Stimulated activated CD8-positive, alpha-beta memory T cell treated with anti-CD3 and anti-CD28 coated beads, Interleukin-7, amount 100 ng/mL, for 24 hours (primary cell): ENCODE results near the gene ATF7IP.
"Not testable (repeated sequence)": the region's sequence is repeated elsewhere in the genome, so short reads cannot be mapped to it uniquely, and the experiment has no call there.

Experiments used
- DNase-seq: peaks from one replicate; pipeline ENCODE4 v3.0.0-alpha.2; 2020; ENCODE audit warnings: low read depth

The ATF7IP gene, protein sequence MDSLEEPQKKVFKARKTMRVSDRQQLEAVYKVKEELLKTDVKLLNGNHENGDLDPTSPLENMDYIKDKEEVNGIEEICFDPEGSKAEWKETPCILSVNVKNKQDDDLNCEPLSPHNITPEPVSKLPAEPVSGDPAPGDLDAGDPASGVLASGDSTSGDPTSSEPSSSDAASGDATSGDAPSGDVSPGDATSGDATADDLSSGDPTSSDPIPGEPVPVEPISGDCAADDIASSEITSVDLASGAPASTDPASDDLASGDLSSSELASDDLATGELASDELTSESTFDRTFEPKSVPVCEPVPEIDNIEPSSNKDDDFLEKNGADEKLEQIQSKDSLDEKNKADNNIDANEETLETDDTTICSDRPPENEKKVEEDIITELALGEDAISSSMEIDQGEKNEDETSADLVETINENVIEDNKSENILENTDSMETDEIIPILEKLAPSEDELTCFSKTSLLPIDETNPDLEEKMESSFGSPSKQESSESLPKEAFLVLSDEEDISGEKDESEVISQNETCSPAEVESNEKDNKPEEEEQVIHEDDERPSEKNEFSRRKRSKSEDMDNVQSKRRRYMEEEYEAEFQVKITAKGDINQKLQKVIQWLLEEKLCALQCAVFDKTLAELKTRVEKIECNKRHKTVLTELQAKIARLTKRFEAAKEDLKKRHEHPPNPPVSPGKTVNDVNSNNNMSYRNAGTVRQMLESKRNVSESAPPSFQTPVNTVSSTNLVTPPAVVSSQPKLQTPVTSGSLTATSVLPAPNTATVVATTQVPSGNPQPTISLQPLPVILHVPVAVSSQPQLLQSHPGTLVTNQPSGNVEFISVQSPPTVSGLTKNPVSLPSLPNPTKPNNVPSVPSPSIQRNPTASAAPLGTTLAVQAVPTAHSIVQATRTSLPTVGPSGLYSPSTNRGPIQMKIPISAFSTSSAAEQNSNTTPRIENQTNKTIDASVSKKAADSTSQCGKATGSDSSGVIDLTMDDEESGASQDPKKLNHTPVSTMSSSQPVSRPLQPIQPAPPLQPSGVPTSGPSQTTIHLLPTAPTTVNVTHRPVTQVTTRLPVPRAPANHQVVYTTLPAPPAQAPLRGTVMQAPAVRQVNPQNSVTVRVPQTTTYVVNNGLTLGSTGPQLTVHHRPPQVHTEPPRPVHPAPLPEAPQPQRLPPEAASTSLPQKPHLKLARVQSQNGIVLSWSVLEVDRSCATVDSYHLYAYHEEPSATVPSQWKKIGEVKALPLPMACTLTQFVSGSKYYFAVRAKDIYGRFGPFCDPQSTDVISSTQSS

DNA sequence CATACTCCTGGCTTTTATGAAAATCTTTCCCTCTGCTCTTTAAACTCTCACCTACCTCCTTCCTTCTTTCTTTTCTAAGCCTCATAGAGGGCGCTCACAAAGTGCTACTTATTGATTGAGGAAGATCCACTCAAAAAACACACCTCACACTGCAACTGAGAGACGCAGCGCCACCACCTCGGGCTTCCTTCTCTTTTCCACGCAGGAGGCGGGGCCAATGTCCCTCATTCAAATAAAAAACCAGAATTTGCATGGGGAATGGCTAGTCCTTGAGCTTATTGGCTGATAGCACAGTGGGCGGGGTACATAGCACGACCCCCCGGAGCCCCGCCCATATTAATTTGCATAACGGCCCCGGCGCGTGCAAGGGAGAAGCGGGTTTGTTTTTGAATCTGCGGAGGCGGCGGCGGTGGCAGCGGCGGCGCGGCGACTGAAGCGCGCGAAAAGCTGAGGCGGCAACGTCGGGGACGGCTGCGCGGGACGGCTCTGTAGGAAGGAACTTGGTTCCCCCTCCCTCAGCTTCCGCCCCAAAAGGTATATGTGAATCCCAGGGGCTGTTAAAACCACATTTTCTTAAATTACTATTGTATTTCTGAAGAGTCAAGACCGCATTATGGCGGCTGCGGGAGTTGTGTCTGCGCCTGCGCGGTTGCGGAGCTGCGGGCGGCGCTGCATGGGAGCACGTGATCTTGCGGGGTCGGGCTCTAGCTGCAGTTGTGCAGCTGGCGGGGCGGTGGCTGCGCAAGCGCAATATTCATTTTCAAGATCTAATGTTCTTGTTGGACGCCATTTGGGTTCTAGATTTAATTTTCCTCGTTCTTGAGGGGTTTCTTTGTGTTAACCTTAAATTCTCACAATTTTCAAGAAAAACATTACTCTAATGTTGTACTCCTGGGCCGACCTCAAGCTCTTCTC is at the start of gene ATF7IP:
ATF7IP (plus strand) TSS at position 389 of the 915 bp plus-strand sequence. CDS start 58,234 bp downstream, outside the sequence.
- DNase-seq, result peak; percentile 91

DNA sequence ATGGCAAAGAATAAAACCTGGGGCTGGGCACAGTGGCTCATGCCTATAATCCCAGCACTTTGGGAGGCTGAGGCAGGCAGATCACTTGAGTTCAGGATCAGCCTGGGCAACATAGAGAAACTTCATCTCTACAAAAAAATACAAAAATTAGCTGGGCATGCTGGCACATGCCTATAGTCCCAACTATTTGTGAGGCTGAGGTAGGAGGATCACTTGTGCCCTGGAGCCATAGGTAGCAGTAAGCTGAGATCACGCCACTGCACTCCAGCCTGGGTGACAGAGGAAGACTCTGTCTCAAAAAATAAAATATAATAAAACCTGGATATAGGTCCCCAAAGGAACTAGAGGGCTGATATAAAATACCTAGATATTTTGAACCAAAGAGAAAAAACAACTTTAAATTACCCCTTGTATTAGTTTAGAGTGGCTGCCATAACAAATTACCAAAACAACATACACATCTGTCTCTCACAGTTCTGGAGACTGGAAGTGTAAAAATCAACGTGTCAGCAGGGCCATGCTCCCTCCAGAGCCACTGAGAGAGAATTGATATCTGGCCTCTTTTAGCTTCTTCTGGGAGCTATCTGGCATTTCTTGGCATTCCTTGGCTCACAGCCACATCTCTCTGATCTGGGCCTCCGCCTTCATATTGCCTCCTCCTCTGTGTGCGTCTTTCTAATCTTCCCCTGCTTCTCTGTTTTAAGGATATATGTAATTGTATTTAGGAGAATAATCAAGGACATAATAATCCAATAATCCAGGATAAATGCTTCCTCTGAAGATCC is 47.9 kb upstream of the ATF7IP start:
- no peak for DNase-seq

DNA sequence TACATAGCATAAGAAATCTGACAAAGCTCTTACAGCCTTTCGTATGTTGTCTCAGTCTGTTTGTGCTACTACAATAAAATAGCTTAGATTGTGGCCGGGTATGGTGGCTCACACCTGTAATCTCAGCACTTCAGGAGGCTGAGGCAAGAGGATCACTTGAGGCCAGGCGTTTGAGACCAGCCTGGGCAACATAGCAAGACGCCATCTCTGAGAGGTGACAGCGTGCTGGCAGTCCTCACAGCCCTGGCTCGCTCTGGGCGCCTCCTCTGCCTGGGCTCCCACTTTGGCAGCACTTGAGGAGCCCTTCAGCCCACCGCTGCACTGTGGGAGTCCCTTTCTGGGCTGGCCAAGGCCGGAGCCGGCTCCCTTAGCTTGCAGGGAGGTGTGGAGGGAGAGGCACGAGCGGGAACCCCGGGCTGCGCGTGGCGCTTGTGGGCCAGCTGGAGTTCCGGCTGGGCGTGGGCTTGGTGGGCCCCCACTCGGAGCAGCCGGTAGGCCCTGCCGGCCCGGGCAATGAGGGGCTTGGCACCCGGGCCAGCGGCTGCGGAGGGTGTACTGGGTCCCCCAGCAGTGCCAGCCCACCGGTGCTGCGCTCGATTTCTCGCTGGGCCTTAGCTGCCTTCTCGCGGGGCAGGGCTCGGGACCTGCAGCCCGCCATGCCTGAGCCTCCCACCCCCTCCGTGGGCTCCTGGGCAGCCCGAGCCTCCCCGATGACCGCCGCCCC is 45.6 kb upstream of the ATF7IP start:
- not testable (repeated sequence) for DNase-seq

DNA sequence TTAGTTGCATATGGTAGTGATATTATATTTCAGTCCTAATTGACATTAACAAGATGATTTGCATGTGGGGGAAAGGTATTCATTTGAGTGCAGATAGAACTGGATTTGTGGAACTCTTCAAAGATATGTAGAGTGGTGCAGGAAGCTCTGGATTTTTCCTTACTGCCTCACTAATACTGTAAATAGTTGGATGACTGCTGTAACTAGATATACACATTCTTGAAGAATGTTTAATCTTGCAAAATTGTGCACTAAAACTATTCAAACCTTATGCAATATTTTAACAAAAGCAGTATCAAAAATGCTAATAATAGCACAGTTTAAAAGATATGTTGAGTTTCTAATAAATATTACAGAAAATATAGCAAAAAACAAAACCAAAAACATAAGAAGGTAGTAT is 43.1 kb upstream of the ATF7IP start:
- DNase-seq, result no peak

DNA sequence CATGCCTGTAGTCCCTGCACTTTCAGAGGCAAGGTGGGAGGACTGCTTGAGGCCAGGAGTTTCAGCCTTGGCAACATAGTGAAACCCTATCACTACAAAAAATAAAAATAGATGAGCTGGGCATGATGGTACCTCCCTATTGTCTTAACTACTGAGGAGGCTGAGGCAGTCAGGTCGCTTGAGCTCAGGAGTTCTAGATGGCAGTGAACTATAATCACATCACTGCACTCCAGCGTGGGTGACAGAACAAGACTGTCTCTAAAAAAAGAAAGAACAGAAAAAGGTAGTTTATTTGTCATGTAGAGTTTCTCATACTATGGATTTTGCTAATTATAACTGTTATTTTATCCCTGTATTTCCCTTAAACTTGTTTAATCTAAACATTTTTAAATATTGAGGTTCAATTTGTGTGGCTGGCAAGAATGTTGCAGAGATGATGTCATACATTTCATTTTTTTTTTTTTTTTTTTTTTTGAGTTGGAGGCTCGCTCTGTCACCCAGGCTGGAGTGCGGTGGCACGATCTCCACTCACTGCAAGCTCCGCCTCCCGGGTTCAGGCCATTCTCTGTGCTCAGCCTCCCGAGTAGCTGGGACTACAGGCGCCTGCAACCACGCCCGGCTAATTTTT is 39.7 kb upstream of the ATF7IP start:
- no peak for DNase-seq

DNA sequence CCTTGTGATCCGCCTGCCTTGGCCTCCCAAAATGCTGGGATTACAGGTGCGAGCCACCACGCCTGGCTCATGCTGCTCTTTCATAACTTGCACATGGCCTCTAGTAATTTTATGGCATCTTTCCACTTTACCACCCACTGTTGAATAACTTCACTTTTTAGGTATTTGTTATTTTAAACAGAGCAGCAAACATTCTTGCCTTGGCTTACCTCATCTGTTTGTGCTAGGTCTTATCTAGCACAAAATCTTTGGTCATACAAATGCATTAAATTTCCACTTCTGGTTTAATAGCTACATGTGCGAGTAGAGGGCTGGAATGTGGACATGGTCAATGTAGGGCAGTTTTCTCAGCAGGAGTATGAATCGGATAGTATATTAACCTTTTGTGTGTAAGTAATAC is 38.8 kb upstream of the ATF7IP start:
- DNase-seq, result no peak

DNA sequence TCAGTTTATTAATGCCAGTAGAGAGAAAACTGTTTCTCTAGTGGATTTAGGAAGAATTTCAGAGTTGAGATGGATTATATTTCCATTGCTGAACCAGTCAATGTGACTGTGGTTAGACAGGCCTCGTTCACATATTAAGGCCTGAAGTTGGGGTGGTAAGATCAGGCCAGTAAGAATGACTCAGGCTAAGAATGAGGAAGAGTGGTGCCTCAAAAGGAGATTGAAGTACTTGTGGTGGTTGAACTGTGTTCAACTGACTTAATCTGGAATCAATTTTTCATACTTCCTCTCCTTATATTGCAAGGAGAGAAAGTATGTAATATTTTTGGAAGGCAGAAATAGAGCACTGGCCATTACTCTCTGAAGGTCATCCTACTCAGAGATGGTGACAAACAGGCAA is 37.8 kb upstream of the ATF7IP start:
- no peak for DNase-seq

DNA sequence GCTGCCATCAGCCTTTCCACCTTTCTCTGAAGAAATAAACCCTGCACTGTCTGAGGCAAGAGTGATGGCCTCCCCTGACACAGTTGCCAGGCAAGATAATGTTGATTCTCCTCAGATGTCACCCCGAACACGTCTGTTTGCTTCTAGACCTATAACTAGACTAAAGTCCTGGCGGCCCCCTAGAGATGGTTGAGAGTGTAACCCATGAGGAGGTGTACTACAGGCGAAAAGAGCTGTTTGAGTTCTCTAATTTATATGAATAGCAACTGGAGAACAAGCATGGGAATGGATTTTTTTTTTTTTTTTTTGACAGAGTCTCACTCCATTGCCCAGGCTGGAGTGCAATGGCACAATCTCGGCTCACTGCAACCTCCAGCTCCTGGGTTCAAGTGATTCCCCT is 33.0 kb upstream of the ATF7IP start:
- DNase-seq, result no peak

DNA sequence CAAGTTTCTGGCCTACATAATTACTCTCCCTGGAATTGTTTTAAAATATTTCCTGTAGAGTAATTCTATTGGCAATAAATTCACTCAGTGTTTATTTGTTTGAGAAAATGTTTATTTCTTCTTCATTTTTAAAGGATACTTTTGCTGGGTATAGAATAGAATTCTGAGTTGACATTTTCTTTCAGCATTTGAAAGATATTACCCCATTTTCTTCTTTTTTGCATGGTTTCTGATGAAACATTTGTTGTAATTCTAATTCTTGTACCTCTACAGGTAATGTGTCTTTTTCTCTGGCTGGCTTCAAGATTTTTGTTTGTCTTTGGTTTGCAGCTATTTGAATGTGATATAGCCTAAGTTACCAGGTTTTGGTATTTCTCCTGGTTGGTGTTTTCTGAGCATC is 25.1 kb upstream of the ATF7IP start:
- DNase-seq, result no peak

DNA sequence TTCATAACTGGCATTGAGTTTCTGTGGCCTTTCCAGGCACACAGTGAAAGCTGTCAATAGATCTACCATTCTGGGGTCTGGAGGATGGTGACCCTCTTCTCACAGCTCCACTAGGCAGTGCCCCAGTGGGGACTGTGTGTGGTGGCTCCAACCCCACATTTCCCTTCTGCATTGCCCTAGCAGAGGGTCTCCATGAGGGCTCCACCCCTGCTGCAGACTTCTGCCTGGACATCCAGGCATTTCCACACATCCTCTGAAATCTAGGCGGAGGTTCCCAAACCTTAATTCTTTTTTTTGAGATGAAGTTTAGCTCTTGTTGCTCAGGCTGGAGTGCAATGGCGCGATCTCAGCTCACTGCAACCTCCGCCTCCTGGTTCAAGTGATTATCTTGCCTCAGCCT is 14.0 kb upstream of the ATF7IP start:
- not testable (repeated sequence) for DNase-seq

DNA sequence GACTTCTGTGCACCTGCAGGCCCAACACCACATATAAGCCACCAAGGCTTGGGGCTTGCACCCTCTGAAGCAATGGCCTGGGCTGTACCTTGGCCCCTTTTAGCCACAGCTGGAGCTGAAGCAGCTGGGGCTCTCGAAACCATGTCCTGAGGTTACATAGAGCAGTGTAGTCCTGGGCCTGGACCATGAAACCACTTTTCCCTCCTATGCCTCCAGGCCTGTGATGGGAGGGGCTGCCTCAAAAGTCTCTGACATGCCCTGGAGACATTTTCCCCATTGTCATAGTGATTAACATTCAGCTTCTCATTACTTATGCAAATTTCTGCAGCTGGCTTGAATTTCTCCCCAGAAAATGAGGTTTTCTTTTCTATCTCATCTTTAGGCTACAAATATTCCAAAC is 13.4 kb upstream of the ATF7IP start:
- DNase-seq, result not testable (repeated sequence)

DNA sequence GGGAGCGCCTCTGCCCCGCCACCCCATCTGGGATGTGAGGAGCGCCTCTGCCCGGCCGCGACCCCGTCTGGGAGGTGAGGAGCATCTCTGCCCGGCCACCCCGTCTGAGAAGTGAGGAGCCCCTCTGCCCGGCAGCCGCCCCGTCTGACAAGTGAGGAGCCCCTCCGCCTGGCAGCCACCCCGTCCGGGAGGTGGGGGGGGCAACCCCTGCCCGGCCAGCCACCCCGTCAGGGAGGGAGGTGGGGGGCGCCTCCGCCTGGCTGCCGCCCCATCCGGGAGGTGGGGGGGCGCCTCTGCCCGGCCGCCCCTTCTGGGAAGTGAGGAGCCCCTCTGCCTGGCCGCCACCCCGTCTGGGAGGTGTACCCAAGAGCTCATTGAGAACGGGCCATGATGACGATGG is 10.8 kb upstream of the ATF7IP start:
- DNase-seq, result not testable (repeated sequence)

DNA sequence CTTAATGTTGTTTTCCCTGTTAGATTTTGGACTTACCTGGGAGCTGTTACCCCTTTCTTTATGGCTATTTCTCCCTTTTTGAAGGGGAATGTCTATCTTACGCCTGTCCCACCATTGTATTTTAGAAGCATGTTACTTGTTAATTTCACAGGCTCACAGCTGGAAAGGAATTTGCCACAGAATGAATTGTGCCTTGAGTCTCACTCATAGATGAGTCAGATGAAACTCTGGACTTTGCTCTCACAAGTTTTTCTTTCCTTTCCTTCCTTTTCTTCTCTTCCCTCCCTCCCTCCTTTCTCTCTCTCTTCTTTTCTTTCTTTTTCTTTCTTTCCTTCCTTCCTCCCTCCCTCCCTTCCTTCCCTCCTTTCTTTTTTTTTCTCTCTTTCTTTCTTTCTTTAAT is 9.3 kb upstream of the ATF7IP start:
- no peak for DNase-seq

DNA sequence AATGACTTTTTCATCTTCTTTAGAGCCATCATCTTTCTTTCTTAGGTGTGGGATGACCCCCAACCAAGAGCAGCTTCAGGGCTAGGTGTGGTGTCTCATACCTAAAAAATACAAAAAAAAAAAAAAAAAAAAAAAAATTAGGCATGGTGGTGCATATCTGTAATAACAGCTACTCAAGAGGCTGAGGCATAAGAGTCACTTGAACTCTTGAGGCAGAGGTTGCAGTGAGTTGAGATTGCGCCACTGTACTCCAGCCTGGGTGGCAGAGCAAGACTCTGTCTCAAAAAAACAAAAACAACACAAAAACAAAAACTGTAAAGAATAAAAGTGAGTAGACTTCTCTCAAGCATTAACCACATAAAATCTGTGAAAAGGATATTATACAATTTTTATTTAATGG is 8.0 kb upstream of the ATF7IP start:
- no peak for DNase-seq

DNA sequence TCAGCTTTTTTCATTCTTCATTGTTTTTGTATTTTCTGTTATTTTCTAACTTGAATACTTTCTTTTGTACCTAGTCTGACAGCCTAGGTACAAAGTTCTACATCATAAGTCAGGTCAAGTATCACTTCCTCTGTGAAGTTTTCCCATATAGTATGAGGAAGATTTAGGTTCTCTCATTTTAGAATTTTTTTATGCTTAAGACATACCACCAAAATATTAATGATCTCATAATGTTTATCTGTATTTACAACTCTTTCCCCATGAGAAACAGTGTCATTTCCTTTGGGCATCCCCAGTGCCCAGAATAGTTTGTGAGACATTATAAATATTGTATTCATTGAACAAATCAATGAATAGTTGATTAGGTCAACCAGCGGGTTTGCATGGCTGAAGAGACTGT is 3.1 kb upstream of the ATF7IP start:
- DNase-seq, result no peak

DNA sequence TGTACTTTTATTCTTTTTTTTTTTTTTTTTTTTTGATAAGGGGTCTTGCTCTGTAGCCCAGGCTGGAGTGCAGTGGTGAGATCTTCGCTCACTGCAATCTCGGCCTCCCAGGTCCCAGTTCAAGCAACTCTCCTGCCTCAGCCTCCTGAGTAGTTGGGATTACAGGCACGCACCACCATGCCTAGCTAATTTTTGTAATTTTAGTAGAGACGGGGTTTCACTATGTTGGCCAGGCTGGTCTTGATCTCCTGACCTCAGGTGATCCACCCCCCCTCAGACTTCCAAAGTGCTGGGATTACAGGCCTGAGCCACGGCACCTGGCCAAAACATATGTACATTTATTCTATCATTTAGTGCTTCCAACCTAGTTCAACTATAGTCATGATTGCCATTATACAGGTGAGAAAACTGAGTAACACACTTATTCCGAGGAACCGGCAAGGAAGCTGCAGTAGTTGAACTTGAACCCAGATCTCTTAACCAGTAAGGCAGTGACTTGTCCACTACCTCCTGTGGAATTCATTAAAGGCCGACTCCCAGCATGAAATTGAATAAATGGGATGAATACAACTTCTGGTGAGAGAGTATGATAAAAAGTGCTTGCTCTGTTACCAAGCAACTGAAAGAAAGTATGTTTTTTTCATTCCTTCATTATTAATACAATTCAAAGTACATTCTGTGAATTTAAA is 755 bp upstream of the ATF7IP start:
- no peak for DNase-seq

DNA sequence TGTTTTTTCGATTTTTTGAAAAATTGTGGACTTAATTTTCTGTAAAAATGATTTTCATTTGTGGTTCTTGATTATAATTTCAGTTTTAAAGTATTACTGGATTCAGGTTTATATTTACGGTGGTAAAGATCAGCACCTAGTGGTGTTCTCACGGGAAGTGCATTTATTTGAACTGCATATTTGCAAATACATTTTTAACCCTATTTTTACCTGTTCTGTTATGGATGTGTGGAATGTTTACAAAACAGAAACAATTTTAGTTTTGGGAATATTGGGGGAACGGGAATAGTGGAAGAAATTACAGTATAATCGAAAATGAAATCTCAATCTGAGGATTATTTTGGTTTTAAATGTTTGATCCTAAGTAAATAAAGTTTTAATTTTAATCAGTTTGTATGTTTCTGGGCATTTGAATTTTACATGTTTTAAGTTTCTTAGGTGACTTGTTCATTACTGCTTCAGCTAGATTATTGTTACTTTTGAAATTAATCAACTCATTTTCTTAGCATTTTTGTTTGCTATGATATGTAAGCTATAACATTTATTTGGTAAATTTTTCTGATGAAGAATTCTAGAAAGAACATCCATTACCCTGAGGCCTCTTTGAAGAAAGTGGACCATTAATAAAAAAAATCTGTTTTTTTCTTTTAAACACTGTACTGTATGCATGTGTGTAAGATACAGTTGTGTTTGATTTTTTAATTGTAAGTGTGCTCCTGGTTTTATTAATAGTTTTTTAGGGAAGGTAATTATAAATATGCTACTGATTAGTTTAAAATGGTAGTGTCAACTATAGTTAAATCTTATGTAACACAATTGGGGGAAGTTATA is 942 bp downstream of the ATF7IP start:
- no peak for DNase-seq
